H1 (cell line): ENCODE measurements around the gene HNRNPA1. TPM values are rescaled to one million over a fixed set of nuclear protein-coding genes. Genes with fewer than 3 reads are reported as not detected.

Experiments
- BCL11A ChIP-seq, 2 experiments: IDR thresholded peaks; one replicate each; pipeline ENCODE4 v1.6.1; 2011; ENCODE audit warnings: low read depth in 2 of 2, low read length in 2 of 2, mild to moderate bottlenecking in 2 of 2
- CEBPB ChIP-seq: IDR thresholded peaks from 2 replicates; pipeline ENCODE4 v1.6.1; 2012; ENCODE audit warnings: low read depth, low read length
- CHD1 ChIP-seq: IDR thresholded peaks from 2 replicates; pipeline ENCODE4 v1.6.1; 2012; ENCODE audit warnings: low read depth, low read length, improper control_type of control experiment
- CTCF ChIP-seq, 3 experiments: IDR thresholded peaks; 1 replicate in 2 of 3; 2 replicates in 1 of 3; pipeline versions ENCODE4 v1.5.1 to v1.6.1; 2011; ENCODE audit warnings: low read length in 3 of 3, mild to moderate bottlenecking in 3 of 3, inconsistent platforms in 2 of 3, low read depth in 1 of 3, moderate library complexity in 1 of 3; ENCODE audit not compliant: insufficient read depth in 1 of 3; ENCODE audit errors: control extremely low read depth in 1 of 3
- GABPA ChIP-seq: IDR thresholded peaks from 2 replicates; pipeline ENCODE4 v1.6.1; 2011; ENCODE audit warnings: mild to moderate bottlenecking, low read length, moderate library complexity, borderline replicate concordance; ENCODE audit not compliant: insufficient read depth
- GTF2F1 ChIP-seq: IDR thresholded peaks from 2 replicates; pipeline ENCODE4 v1.6.1; 2012; ENCODE audit warnings: low read depth, low read length, improper control_type of control experiment, borderline replicate concordance
- KDM1A ChIP-seq: fragments of 200-600, 300-600 bp; sonication (generic); IDR thresholded peaks from 2 replicates; pipeline ENCODE4 v1.7.1; 2016; ENCODE audit warnings: mild to moderate bottlenecking, low read length, borderline replicate concordance
- NRF1 ChIP-seq: IDR thresholded peaks from 2 replicates; pipeline ENCODE4 v1.6.1; 2011; ENCODE audit warnings: mild to moderate bottlenecking, low read depth, low read length, improper control_type of control experiment
- POLR2AphosphoS5 ChIP-seq: IDR thresholded peaks from 2 replicates; pipeline ENCODE4 v1.6.1; 2011; ENCODE audit warnings: low read depth, low read length
- RBBP5 ChIP-seq: IDR thresholded peaks from 2 replicates; pipeline ENCODE4 v1.7.1; 2012; ENCODE audit warnings: low read depth, mild to moderate bottlenecking, inconsistent platforms, low read length, moderate library complexity, borderline replicate concordance
- SAP30 ChIP-seq: fragments of 300-600 bp; sonication (generic); IDR thresholded peaks from 2 replicates; pipeline ENCODE4 v1.7.1; 2012; ENCODE audit warnings: low read length, moderate library complexity, mild to moderate bottlenecking, inconsistent platforms; ENCODE audit not compliant: insufficient read depth, insufficient replicate concordance
- SIX5 ChIP-seq: IDR thresholded peaks from 2 replicates; pipeline ENCODE4 v1.6.1; 2011; ENCODE audit warnings: mild to moderate bottlenecking, low read depth, low read length
- TAF1 ChIP-seq: IDR thresholded peaks from 2 replicates; pipeline ENCODE4 v1.6.1; 2011; ENCODE audit warnings: mild to moderate bottlenecking, low read depth, low read length
- TAF7 ChIP-seq: optimal IDR thresholded peaks from 2 replicates; pipeline ENCODE3; 2011; ENCODE audit warnings: low read depth, mild to moderate bottlenecking, inconsistent platforms, low read length, moderate library complexity, borderline replicate concordance
- USF2 ChIP-seq: IDR thresholded peaks from 2 replicates; pipeline ENCODE4 v1.6.1; 2011; ENCODE audit warnings: low read length, improper control_type of control experiment
- ZNF274 ChIP-seq: IDR thresholded peaks from 2 replicates; pipeline ENCODE4 v1.7.0; 2012; ENCODE audit warnings: low read length, borderline replicate concordance; ENCODE audit errors: extremely low read depth
- polyA plus RNA-seq, 7 experiments: library from polyadenylated mRNA; depleted of rRNA in 3 of 7; stranded (reverse) in 5 of 7; unstranded in 2 of 7; fragments of >200 nt in 5 of 7; fragments of 200-250 nt in 2 of 7; gene quantifications; 1 replicate in 5 of 7; 2 replicates in 1 of 7; 4 replicates in 1 of 7; pipeline versions ENCODE4 v1.2.1 to v1.2.3, GENCODE V29; 2011 to 2013; ENCODE audit warnings: missing spikeins in 2 of 7, mixed read lengths in 2 of 7
- total RNA-seq: library from RNA; stranded (reverse); fragmentation: NEBNext Ultra II Directional; extraction: Animal tissue kit (Norgen Biotek cat#: 25700); gene quantifications from 2 replicates; pipeline ENCODE4 v1.2.1, GENCODE V29; 2021

Gene HNRNPA1
- total and polyA plus RNA-seq, 2 of the 8 experiments (the other 6 are each of a cell fraction or from before 2014, with no cell fraction given): 835 to 2,738 TPM

DNA sequence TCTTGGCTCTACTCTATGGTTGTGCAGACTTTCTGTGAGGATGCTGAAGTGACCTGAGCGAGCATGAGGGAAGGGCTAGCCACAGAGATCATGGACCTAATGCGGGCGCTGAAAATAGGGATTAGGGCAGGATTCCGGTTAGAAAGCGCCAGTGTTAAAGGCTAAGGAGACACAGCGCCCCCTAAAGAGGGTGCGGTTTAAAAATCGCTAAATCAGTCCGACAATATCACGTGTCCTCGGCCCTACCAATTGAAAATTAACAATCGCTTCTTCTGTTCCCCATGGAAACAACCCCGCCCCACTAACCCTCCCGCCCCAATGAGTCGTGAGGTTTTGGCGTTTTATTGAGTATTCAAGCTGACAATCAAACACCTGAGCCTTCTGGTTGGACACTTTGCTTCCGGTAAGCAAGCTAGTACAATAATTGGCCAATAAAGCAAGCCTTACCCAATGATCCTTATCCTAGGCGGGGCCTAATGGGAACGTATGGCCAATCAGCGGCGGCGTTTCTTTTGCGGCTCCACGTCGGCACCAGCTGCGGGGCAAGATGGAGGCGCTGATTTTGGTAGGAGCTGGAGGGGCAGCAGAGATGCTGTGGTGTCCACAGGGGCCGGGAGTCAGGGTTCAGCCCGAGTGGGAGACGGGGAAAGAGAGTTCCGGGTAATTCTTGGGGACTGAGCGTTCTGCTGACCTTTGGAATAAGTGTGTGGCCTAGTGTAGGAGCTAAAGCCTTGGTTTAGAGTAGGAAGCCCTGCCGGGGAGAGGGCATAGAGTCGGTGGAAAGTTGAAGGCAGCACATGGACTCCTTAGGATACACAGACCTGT is 44.3 kb downstream of the HNRNPA1 start, which contains the start of gene COPZ1 (continued):
- no peak for TF ChIP-seq KDM1A
- no peak for TF ChIP-seq NRF1
- TF ChIP-seq GABPA: no peak
- TF ChIP-seq CTCF (IDR thresholded peaks at IDR 0.05; ENCODE audit: control extremely low read depth in 1 of 3, insufficient read depth in 1 of 3, low read depth in 1 of 3, low read length in 3 of 3): peak; percentile 57 to 89 (median 81)
- TF ChIP-seq CHD1: no peak
- 0 out of 2 replicates have a peak, but pooled peaks have one; percentile 12 for TF ChIP-seq CEBPB
- peak; percentile 95 for TF ChIP-seq TAF7
- peak; percentile 96 for TF ChIP-seq TAF1
- peak; percentile 85 for TF ChIP-seq USF2
- no peak for TF ChIP-seq BCL11A (IDR thresholded peaks at IDR 0.05; ENCODE audit: low read depth in 2 of 2, low read length in 2 of 2)
- peak; percentile 61 for TF ChIP-seq SAP30
- TF ChIP-seq ZNF274: no peak
- TF ChIP-seq SIX5: no peak
- TF ChIP-seq GTF2F1: no peak
- TF ChIP-seq POLR2AphosphoS5: peak; percentile 76
- no peak for TF ChIP-seq RBBP5
